ENCODE data around the gene HEATR3. TPM values are rescaled to one million over a fixed set of nuclear protein-coding genes. Genes with fewer than 3 reads are reported as not detected.

HEATR3 gene
- total and polyA plus RNA-seq, 8 donors: 2.5 to 12.2 (median 7.6) TPM

DNA sequence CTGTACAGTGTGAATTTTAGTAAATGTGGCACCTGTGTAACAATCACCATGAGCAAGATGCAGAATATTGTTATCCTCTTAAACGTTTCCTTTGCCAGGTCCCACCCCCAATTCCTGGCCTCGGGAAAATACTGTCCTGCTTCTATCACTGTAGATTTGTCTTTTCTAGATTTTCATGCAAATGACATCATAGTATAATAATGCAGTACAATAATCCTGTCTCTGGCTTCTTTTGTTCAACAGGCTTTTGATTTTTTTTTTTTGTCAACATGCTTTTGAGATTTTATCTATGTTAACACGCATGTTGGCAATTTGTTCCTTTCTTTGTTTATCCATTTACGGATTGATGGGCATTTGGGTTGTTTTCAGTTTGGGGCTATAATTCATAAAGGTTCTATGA, 20.4 kb upstream of the HEATR3 start:
- Histone ChIP-seq H3K27me3 (no peaks in the 10 kb centered on the region), H3K27ac (no peak overlapping the region), H3K4me3 (no peak overlapping the region), H3K36me3 (no peaks in the 10 kb centered on the region), H3K4me1 (no peaks in the 10 kb centered on the region), H3K9me3 (no peaks in the 10 kb centered on the region)
- 26 to 27% methylated on average over 4 of the region's 4 CpGs for WGBS, 2 donors
- TF ChIP-seq CTCF (IDR thresholded peaks at IDR 0.05): no peak
- no peak for ATAC-seq
- DNase-seq: no peak
- intact Hi-C loops (cut with DNase I): no loop called here
- FAIRE-seq: no peak

- no peak for FAIRE-seq
- no peaks in the 10 kb centered on the region for H3K27me3 ChIP-seq
Observed at GRCh38 chr16:50046853-50047252, 18.9 kb upstream of the HEATR3 start.

DNA sequence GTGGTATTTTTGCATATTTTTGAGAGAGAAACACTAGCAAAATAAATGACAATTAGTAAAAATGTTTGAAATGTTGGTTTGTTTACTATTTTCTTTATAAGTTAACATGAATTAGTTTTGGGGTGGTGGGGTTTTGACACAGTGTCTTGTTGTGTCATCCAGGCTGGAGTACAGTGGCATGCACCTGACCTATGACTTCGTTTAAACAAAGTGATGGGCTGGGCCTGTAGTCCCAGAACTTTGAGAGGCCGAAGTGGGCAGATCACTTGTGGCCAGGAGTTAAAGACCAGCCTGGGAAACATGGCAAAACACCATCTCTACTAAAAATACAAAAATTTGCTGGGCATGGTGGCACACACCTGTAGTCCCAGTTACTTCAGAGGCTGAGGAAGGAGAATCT, 17.9 kb upstream of the HEATR3 start:
- no peaks in the 10 kb centered on the region for H3K27me3 ChIP-seq
- no peaks in the 10 kb centered on the region for H3K4me1 ChIP-seq
- WGBS, 2 donors: 66 to 78% methylated on average over 2 of the region's 2 CpGs
- no peak overlapping the region for H3K4me3 ChIP-seq
- no peaks in the 10 kb centered on the region for H3K9me3 ChIP-seq
- no peak for TF ChIP-seq CTCF (IDR thresholded peaks at IDR 0.05)
- intact Hi-C loops (cut with DNase I): no loop called here
- DNase-seq: no peak
- no peaks in the 10 kb centered on the region for H3K36me3 ChIP-seq
- FAIRE-seq: no peak
- ATAC-seq: no peak
- H3K27ac ChIP-seq: no peak overlapping the region

More at GRCh38 chr16:50046853-50047252, 18.9 kb upstream of the HEATR3 start:
- no peaks in the 10 kb centered on the region for H3K4me1 ChIP-seq
- WGBS, 2 donors: 75 to 93% methylated on average over 6 of the region's 6 CpGs
- intact Hi-C loops (cut with DNase I): no loop called here
- H3K9me3 ChIP-seq: no peaks in the 10 kb centered on the region
- H3K36me3 ChIP-seq: no peaks in the 10 kb centered on the region
- TF ChIP-seq CTCF (IDR thresholded peaks at IDR 0.05): no peak
- no peak overlapping the region for H3K4me3 ChIP-seq
- H3K27ac ChIP-seq: no peak overlapping the region
- DNase-seq: no peak
- no peak for ATAC-seq

DNA sequence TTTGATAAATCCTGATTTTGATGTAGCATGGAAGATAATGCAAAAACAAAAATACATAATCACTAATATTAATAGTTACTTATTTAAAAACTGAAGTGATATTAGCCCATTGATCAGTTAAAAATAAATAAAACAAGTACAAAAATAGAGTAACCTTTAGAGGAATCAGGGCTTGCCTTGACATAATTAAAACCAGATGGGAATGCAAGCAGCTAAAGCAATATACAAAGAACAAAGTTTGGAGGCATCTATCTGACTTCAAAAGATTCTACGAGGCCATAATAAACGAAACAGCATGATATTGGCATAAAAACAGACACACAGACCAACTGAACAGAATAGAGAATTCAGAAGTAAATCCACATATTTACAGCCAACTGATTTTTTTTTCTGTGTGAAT, 15.0 kb upstream of the HEATR3 start:
- TF ChIP-seq CTCF (IDR thresholded peaks at IDR 0.05): no peak
- Histone ChIP-seq H3K4me3 (no peak overlapping the region), H3K4me1 (no peaks in the 10 kb centered on the region), H3K9me3 (no peaks in the 10 kb centered on the region), H3K36me3 (no peaks in the 10 kb centered on the region), H3K27ac (no peak overlapping the region), H3K27me3 (no peaks in the 10 kb centered on the region)
- intact Hi-C loops (cut with DNase I): no loop called here
- WGBS, 2 donors: 60 to 73% methylated on average over 2 of the region's 2 CpGs
- no peak for FAIRE-seq
- no peak for DNase-seq
- ATAC-seq: no peak

DNA sequence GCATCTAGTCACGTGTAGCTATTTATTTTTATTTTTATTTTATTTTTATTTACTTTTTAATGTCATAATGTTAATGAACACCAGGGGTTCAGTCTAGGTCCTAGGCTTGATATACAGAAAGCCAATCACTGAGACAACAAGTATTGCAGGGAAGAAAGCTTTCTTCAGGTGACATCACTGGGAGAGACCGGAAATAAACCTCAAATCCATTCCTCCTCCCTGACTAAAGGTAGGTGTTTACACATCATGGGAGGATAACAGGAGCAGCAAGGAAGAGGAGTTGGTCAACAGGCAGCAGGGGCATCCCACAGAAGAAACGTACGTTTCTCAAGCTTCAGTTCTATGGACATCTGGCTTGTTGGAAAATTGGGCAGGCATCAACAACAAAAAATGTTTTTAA, 9.5 kb upstream of the HEATR3 start:
- ATAC-seq (no peak), FAIRE-seq (no peak), DNase-seq (no peak)
- intact Hi-C loops (cut with DNase I): no loop called here
- no peaks in the 10 kb centered on the region for H3K27me3 ChIP-seq
- no peaks in the 10 kb centered on the region for H3K9me3 ChIP-seq
- TF ChIP-seq CTCF (IDR thresholded peaks at IDR 0.05): no peak
- H3K4me3 ChIP-seq: no peak overlapping the region
- H3K36me3 ChIP-seq: no peaks in the 10 kb centered on the region
- H3K4me1 ChIP-seq: no peaks in the 10 kb centered on the region
- no peak overlapping the region for H3K27ac ChIP-seq
- WGBS, 2 donors: 89 to 91% methylated on average over 4 of the region's 4 CpGs

All from pancreas (tissue), 10 donors.